Body of pancreas (tissue), 4 donors: ENCODE data around the gene ACVR2A. TPM values are rescaled to one million over a fixed set of nuclear protein-coding genes. Genes with fewer than 3 reads are reported as not detected.

Experiments used
- ATAC-seq: fragments of 150-250 bp; one replicate; pipeline ENCODE4 v1.9.1; 2016
- DNase-seq, 4 donors: peaks; one replicate each; pipeline ENCODE4 v3.0.0-alpha.2; 2019
- H3K27ac ChIP-seq, 4 donors: fragments of 200-600 bp; sonication (generic); 1 replicate in 3 of 4; 2 replicates in 1 of 4; pipeline versions ENCODE4 v1.5.1 to v1.6.1; 2016 to 2019; ENCODE audit warnings: mild to moderate bottlenecking in 1 of 4, mixed read lengths in 1 of 4, moderate library complexity in 1 of 4
- H3K27me3 ChIP-seq, 2 donors: fragments of 200-600 bp; sonication (generic); one replicate each; pipeline ENCODE4 v1.6.0; 2016; ENCODE audit warnings: mild to moderate bottlenecking in 1 of 2
- H3K36me3 ChIP-seq, 2 donors: fragments of 200-600 bp; sonication (generic); replicated peaks in 1 of 2; 2 replicates each; pipeline ENCODE4 v1.5.1; 2016; ENCODE audit warnings: low read depth in 2 of 2; ENCODE audit not compliant: insufficient read depth in 1 of 2
- H3K4me1 ChIP-seq: fragments of 200-600 bp; sonication (generic); one replicate; pipeline ENCODE4 v1.6.0; 2016
- H3K4me3 ChIP-seq, 2 donors: fragments of 200-600 bp; sonication (generic); 1 replicate in 1 of 2; 2 replicates in 1 of 2; pipeline ENCODE4 v1.5.1; 2016 to 2019
- H3K9me3 ChIP-seq, 3 donors: fragments of 200-600 bp; sonication (generic); 1 replicate in 2 of 3; 2 replicates in 1 of 3; pipeline ENCODE4 v1.5.1; 2016
- CTCF ChIP-seq, 7 experiments: fragments of 450-650 bp in 4 of 7; fragments of 200-600 bp in 3 of 7; sonication (generic) in 3 of 7; IDR thresholded peaks; one replicate each; pipeline ENCODE4 v1.5.1; 2016 to 2019; ENCODE audit warnings: antibody characterized with exemption in 7 of 7
- POLR2A ChIP-seq, 3 donors: fragments of 450-650 bp; IDR thresholded peaks; one replicate each; pipeline ENCODE4 v1.6.1; 2016; ENCODE audit warnings: antibody characterized with exemption in 3 of 3, mild to moderate bottlenecking in 2 of 3
- WGBS, 2 donors: methylation state at CpG; one replicate each; pipeline ENCODE4 v1.1.5; 2017; 5-methylcytosine and 5-hydroxymethylcytosine counted together
- intact Hi-C: fragments of 100-400 bp; cut with DNase I; formaldehyde crosslinking; loops from one replicate; pipeline ENCODE4 v1.15.1; 2023
- total RNA-seq, 2 donors: library from RNA; depleted of rRNA; stranded (reverse); fragments of >200 nt; gene quantifications; one replicate each; pipeline ENCODE4 v1.1.0, GENCODE V29; 2016

ACVR2A gene
- total RNA-seq, 2 donors from 2014 or later = 5.6 to 25.9 TPM

GRCh38 chr2:147913701-147914480, 69.1 kb downstream of the ACVR2A start:
- no peak overlapping the region for H3K4me3 ChIP-seq
- DNase-seq (peak in 1 of 4 donors; percentile 5), ATAC-seq (no peak)
- intact Hi-C loops = loop anchor here (10.0 kb wide), 1 partner anchor 829 kb away; no protein-coding TSS in a partner anchor
- H3K36me3 ChIP-seq = no peaks in the 10 kb centered on the region
- TF ChIP-seq CTCF (IDR thresholded peaks at IDR 0.05) = no peak
- no peak for TF ChIP-seq POLR2A (IDR thresholded peaks at IDR 0.05)
- H3K4me1 ChIP-seq = peaks cover 9% of the 10 kb centered on the region
- H3K27ac ChIP-seq = no peak overlapping the region
- no peaks in the 10 kb centered on the region for H3K27me3 ChIP-seq
- WGBS, 2 donors = 33 to 41% methylated on average over 3 of the region's 3 CpGs
- no peaks in the 10 kb centered on the region for H3K9me3 ChIP-seq

- TF ChIP-seq CTCF (IDR thresholded peaks at IDR 0.05) (no peak), POLR2A (IDR thresholded peaks at IDR 0.05) (no peak)
- H3K9me3 ChIP-seq = no peaks in the 10 kb centered on the region
- intact Hi-C loops = loop anchor here (10.0 kb wide), 1 partner anchor 831 kb away; no protein-coding TSS in a partner anchor
- H3K27ac ChIP-seq = no peak overlapping the region
- WGBS, 2 donors = 93 to 94% methylated on average over 2 of the region's 2 CpGs
- H3K36me3 ChIP-seq = no peaks in the 10 kb centered on the region
- no peak overlapping the region for H3K4me3 ChIP-seq
- peaks cover 1% of the 10 kb centered on the region for H3K4me1 ChIP-seq
- ATAC-seq (no peak), DNase-seq (no peak)
- no peaks in the 10 kb centered on the region for H3K27me3 ChIP-seq
Measured at GRCh38 chr2:147916067-147916466, 71.2 kb downstream of the ACVR2A start.

GRCh38 chr2:147916723-147917122, 71.9 kb downstream of the ACVR2A start:
- Histone ChIP-seq H3K36me3 (no peaks in the 10 kb centered on the region), H3K9me3 (no peaks in the 10 kb centered on the region), H3K27ac (no peak overlapping the region), H3K27me3 (no peaks in the 10 kb centered on the region), H3K4me1 (no peaks in the 10 kb centered on the region), H3K4me3 (no peak overlapping the region)
- DNase-seq (no peak), ATAC-seq (no peak)
- intact Hi-C loops = loop anchor here (10.0 kb wide), 1 partner anchor 832 kb away; no protein-coding TSS in a partner anchor
- 82 to 83% methylated on average over 4 of the region's 4 CpGs for WGBS, 2 donors
- TF ChIP-seq POLR2A (IDR thresholded peaks at IDR 0.05) (no peak), CTCF (IDR thresholded peaks at IDR 0.05) (no peak)

GRCh38 chr2:147917161-147917560, 72.3 kb downstream of the ACVR2A start:
- Histone ChIP-seq H3K27me3 (no peaks in the 10 kb centered on the region), H3K4me3 (no peak overlapping the region), H3K36me3 (no peaks in the 10 kb centered on the region), H3K9me3 (no peaks in the 10 kb centered on the region), H3K4me1 (no peaks in the 10 kb centered on the region), H3K27ac (no peak overlapping the region)
- intact Hi-C loops = loop anchor here (10.0 kb wide), 1 partner anchor 832 kb away; no protein-coding TSS in a partner anchor
- ATAC-seq (no peak), DNase-seq (no peak)
- TF ChIP-seq CTCF (IDR thresholded peaks at IDR 0.05) (no peak), POLR2A (IDR thresholded peaks at IDR 0.05) (no peak)
- WGBS, 2 donors = 71 to 77% methylated on average over 4 of the region's 4 CpGs
